Astrocyte (in vitro differentiated cells and primary cell): ENCODE results near the gene RTN4.

Experiments
- EZH2 ChIP-seq: IDR thresholded peaks from 2 replicates; pipeline ENCODE4 v1.6.1; 2012; ENCODE audit warnings: mild to moderate bottlenecking, low read length, inconsistent platforms; ENCODE audit not compliant: insufficient read depth
- TF ChIP-seq, protein P1 (sequence below): IDR thresholded peaks from 2 replicates; pipeline ENCODE4 v1.5.1; 2011; ENCODE audit warnings: low read depth, mild to moderate bottlenecking, inconsistent platforms, low read length, moderate library complexity; ENCODE audit not compliant: insufficient read depth

DNA sequence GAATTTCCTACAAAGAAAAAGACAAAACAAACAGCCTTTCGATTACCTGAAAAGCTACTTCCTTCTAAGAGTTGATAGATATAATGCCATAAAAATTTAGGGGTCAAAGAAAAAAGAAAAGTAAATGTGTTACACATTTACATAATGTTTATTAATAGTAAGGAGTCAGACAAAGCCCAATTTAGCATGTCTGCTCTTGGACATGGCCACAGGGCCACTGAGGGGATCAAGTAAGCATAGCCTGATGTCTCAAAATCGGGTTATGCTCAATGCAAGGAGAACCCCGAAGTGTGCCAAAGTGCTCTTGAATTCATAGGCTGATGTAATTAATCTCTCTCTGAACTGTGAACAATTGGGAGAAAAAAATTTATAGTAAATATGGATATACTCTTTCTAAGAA is 61.6 kb downstream of the RTN4 start:
- TF ChIP-seq, protein P1, sequence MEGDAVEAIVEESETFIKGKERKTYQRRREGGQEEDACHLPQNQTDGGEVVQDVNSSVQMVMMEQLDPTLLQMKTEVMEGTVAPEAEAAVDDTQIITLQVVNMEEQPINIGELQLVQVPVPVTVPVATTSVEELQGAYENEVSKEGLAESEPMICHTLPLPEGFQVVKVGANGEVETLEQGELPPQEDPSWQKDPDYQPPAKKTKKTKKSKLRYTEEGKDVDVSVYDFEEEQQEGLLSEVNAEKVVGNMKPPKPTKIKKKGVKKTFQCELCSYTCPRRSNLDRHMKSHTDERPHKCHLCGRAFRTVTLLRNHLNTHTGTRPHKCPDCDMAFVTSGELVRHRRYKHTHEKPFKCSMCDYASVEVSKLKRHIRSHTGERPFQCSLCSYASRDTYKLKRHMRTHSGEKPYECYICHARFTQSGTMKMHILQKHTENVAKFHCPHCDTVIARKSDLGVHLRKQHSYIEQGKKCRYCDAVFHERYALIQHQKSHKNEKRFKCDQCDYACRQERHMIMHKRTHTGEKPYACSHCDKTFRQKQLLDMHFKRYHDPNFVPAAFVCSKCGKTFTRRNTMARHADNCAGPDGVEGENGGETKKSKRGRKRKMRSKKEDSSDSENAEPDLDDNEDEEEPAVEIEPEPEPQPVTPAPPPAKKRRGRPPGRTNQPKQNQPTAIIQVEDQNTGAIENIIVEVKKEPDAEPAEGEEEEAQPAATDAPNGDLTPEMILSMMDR, result no peak
- TF ChIP-seq EZH2, result no peak
